GM19372 (cell line): ENCODE measurements around the gene SYTL3.
A peak's percentile ranks its signal among the peaks of the same experiment; 100 is the strongest.
"Not testable (repeated sequence)": the region's sequence is repeated elsewhere in the genome, so short reads cannot be mapped to it uniquely, and the experiment has no call there.

Experiments
- ATAC-seq: cut with Tn5 transposase; IDR thresholded peaks from one replicate; pipeline ENCODE4 v1.9.1; 2021; ENCODE audit warnings: mild to moderate bottlenecking, low read depth, moderate library complexity; ENCODE audit not compliant: unreplicated experiment

SYTL3 gene

DNA sequence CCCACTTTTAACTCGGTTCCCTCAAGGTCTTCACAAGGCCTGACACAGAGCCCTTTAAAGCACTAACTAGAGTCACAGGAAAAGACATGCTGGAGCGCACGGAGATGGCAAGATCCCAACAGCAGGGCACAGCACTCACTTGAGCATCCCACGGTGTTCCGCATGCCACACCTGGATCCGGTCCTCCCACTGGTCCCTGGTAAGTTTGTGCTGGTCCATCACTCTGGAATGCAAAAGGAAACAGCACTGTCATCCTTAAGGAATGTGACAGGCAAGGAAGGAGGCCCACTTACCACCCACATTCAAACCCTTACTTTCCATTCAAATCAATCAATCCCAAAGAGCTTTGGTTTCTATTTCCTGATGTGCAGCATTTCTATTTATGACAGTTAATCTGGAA lies 134.7 kb downstream of the SYTL3 start:
- ATAC-seq = no peak

- no peak for ATAC-seq
Observed at GRCh38 chr6:158785036-158785435, 135.2 kb downstream of the SYTL3 start.

GRCh38 chr6:158786645-158787304 lies 136.9 kb downstream of the SYTL3 start:
- ATAC-seq = no peak

- ATAC-seq = no peak
Observed at GRCh38 chr6:158787395-158787794, 137.5 kb downstream of the SYTL3 start.

DNA sequence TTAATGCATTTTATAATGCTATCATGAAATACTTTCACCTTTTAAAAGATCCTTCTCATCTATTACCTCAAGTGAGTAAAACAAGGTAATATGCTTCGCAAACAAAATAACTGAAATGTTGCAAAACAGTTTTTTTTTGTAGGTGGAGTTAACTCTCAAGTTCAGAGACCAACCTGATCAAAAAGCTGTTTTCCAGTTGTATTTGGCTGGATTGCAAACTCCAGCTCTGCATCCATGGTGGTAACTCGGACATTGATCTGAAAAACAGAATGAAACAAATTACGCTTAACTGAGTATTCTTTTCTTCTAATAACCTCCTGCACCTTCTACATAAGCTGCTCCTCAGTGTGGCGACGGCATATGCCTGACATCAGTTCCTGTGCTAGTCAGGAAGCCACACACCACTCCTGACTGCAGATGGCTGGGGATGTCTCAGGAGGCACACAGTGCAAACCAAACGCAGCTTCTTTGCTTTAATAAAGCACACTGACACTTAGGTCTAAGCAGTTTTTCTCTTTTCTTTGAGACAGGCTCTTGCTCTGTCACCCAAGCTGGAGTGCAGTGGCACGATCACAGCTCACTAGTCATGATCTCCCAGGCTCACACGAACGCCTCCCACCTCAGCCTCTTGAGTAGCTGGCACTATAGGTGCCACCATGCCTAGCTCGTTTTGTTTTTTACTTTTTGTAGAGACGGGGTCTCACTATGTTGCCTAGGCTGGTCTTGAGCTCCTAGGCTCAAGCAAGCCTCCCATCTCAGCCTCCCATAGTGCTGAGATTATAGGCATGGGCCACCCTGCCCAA lies 139.5 kb downstream of the SYTL3 start:
- no peak for ATAC-seq

DNA sequence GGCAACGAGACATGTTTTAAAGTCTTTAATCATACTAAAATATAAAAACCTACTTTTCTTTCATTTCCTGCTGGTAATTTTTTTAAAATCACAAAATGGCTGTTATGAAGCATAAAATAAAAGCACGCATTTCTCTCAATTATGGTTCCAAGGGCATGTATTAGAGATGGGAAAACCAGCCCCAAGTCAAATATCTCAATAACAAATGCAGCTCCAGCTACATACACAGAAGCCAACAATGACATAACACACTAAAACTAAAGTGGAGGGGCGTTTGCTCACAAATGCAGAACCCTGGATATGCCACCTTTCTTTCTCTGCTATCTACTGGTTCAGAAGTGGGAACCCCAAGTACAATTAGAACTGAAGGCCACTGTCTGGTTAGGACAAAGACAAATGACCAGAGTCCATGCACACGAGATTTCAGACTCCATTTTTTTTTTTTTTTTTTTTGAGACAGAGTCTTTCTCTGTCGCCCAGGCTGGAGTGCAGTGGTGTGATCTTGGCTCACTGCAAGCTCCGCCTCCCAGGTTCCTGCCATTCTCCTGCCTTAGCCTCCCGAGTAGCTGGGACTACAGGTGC lies 141.5 kb downstream of the SYTL3 start:
- no peak for ATAC-seq

DNA sequence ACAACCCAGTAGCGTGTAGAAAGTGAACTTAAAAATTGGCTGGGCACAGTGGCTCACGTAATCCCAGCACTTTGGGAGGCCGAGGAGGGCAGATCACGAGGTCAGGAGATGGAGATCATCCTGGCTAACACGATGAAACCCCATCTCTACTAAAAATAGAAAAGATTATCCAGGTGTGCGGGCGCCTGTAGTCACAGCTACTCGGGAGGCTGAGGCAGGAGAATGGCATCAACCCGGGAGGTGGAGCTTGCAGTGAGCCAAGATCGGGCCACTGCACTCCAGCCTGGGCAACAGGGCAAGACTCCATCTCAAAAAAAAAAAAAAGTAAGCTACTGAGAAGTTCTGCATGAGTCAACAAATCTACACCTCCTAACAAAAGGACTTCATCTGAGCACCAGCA lies 142.7 kb downstream of the SYTL3 start:
- ATAC-seq = not testable (repeated sequence)

DNA sequence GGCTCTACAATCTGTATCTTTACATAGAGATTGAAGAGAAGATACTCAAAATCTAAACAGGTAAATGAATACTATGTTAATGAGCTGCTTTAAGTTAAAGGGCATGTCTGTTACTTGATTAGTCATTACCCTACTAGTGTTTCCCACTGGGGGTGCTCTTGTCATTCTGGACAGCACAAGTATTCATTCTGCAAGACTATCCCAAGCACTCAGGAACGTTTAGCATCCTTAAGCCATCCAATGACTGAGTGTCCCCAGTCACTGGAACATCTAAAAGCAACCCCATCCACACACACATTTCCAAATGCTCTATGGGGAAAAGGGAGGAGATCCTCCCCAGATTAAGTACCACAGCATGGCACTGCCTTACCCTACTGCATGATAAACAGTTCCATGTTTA lies 143.6 kb downstream of the SYTL3 start:
- peak; percentile 70 for ATAC-seq

DNA sequence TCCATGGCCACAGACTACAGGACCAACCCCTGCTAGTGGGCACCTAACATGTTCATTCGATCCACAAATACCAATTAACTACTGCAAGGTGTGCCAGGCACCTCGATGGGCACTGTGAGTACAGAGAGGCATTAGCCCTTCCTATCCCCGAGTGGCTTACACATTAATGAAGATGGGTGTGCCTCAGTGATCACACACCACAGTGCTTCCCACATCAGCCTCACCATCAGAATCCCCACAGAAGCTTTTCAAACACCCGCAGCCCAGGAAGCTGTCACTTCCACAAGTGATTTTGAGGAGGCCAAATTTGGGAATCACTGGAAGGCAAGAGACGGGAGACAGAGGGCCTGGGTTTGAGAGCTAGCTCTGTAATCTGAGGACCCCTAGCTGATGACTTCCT lies 145.7 kb downstream of the SYTL3 start:
- ATAC-seq = no peak

DNA sequence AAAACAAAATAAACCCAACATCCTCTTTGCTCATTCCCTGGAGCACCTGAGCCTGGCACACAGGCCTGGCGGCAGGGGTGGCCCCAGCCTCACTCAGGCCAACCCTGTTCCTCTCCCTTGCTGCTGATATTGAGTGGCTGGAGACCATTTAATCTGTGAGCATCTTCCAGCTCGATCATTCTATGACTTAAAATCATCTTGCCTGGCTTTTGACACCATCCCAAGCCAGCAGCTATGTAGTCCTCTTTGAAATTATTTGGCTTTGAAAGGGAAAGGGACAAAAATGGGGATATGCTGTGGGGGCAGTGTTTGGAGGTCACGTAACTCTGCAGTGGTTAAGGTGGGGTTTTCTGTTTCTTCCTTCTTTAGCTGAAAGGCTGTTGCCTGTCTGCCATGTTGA lies 146.5 kb downstream of the SYTL3 start:
- no peak for ATAC-seq

DNA sequence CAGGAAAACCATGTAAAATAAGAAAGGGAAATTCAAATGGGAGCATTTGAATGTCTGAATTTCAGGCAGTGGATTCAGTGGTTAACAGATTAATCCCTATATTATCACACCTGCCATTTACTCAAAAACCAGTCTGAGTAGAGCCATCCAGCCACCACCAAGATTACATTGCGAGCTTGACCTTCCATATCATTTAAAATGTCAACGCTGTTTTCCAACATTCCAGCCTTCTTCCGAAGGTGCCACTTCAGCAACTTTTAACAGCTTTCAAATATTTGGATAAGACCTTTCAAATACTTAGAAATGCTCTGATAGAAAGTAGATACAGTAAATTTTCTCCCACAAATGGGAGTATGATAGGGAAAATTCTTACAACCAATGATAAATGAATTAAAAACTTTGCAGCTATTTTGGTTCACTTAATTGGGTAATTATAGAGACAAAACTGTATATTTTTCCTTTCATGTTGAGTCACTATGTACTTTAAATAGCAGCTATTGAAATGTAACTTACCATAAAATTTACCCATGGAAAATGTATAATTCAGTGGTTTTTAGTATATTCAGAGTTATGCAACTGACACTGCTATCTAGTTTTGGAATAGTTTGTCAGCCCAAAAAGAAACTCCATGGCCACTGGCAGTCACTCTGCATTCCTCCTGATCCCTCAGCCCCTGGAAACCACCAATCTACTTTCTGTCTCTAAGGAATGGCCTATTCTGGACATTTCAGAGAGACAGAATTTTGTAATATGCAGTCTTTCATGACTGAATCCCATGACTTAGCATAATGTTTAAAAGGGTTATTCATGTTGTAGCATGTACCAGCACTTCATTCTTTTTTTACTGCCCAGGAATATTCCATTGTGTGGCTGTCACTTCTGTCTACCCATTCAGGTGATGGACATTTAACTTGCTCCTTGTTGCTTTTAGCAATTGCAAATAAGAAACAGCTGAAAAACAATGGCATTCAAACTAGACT lies 147.8 kb downstream of the SYTL3 start:
- ATAC-seq = no peak

- no peak for ATAC-seq
Observed at GRCh38 chr6:158798311-158798710, 148.5 kb downstream of the SYTL3 start.

GRCh38 chr6:158799051-158799792 lies 149.4 kb downstream of the SYTL3 start:
- no peak for ATAC-seq

- no peak for ATAC-seq
Observed at GRCh38 chr6:158801655-158802294, 151.9 kb downstream of the SYTL3 start.

GRCh38 chr6:158803733-158804143 lies 153.9 kb downstream of the SYTL3 start:
- ATAC-seq = peak; percentile 56

GRCh38 chr6:158804207-158804606 lies 154.4 kb downstream of the SYTL3 start:
- ATAC-seq = no peak

GRCh38 chr6:158805698-158806377 lies 156.0 kb downstream of the SYTL3 start:
- no peak for ATAC-seq

DNA sequence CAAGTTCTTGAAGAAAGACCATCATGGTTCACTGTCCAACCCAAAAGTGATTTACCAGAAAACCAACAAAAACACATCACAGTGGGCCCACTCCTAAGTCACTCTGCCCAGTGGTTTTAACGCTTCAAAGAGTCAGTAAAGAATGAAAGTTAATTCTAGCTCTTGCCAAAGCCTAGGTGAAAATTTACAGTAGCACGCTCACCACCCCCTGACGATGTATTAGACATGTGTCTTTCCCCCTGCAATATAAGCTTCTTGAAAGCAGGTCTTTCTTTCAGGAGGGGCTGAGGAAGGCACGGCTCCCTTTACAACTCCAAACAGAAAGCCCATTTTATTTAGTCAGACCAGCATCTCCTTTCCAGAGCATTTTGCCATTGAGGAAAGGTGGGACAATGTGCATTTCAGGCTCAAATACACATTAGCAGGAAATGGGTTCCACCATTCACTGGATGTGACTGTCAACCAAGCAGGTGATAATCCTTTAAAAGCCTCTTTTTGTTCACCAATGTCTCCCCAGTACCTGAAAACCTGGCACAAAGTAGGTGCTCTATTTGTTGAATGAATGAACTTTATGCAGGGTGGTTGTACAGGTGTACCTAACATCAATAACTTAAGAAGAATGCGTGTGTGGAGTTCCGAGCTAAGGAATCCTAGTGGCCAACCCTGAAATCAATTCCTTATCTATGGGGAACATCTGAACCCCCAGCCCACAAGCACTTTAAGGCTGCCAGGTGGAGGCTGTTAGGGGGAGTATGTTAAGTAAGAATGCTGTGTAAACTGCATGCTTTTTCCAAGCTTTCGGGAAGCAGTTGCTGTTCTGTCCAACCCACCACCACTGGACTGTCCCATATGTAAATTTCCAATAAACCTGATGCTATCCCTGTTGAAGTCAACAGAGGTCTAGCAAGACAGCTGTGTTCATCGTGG lies 157.9 kb downstream of the SYTL3 start:
- no peak for ATAC-seq
